HG03280 (cell line): ENCODE results near the gene BPIFB1.

Experiments
- ATAC-seq: cut with Tn5 transposase; IDR thresholded peaks from one replicate; pipeline ENCODE4 v1.9.1; 2021; ENCODE audit warnings: mild to moderate bottlenecking, moderate library complexity; ENCODE audit not compliant: unreplicated experiment

Gene BPIFB1

DNA sequence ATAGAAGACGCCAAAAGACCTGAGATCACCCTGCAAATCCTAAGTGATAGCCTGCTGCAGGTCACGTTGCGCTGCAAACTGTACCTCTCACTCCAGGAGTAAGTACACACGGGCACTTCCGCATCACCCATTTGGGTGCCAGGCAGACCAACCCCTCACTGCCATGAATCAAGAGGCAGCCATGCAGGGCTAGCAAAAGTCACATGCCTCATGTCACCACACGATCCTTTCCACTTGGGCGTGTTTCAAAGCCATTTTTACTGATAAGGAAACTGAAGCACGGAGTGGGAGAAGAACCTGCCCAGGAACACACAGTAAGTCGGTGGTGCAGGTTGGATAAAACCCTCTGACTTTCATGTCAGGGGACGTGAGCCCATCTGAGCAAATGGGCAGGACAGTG, 37.0 kb downstream of the BPIFB1 start:
- ATAC-seq, result no peak

DNA sequence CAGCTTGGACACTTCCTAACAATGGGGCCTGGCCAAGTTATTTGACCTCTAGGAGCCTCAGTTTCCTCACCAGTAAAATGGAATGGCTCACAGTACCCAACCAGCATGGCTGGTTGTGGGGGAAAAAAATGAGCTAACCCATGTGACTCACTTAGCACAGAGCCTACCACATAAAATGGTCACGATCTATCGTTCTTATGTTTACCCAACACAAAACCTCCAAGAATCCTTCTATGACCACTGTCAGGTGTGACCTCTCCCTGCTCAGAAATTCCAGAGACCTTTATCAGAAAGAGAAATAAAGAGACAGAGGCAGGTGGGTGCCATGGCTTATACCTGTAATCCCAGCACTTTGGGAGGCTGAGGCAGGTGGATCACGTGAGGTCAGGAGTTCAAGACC, 39.4 kb downstream of the BPIFB1 start:
- no peak for ATAC-seq

DNA sequence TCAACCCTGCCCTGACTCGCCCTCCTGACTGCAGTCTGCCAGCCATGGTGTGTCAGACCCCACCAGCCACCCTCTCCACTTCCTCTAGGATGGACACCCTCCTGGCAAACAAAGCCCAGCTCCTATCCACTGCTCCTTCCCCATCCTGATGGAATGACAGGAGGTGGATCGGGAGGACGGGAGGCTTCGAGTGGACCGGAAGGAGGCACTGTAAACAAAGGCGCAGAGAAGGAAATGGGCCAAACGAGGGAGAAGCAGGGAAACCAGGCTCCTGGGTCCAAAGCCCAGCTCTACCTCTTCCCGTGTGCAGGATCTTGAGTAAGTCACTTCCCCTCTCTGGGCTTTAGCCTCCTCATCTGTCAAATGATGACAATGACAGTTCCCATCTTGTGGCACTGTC, 40.2 kb downstream of the BPIFB1 start:
- no peak for ATAC-seq

DNA sequence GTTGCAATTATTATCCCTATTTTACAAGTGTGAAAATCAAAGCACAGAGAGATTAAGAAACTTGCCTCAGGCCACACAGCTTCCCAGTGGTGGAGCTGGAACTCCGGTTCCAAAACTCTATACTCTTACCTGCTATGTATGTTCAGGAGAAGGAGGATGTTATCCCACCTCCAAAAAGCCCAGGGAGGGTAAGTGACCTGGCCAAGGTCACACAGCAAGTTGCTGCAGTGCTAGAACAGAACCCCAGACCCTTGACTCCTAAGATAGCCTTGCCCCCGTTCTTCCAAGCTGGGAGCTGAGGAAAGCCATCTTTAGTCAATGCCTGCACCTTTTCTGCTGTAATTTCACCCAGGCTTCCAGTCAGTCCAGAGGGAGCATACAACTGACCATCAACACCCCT, 42.3 kb downstream of the BPIFB1 start:
- no peak for ATAC-seq

DNA sequence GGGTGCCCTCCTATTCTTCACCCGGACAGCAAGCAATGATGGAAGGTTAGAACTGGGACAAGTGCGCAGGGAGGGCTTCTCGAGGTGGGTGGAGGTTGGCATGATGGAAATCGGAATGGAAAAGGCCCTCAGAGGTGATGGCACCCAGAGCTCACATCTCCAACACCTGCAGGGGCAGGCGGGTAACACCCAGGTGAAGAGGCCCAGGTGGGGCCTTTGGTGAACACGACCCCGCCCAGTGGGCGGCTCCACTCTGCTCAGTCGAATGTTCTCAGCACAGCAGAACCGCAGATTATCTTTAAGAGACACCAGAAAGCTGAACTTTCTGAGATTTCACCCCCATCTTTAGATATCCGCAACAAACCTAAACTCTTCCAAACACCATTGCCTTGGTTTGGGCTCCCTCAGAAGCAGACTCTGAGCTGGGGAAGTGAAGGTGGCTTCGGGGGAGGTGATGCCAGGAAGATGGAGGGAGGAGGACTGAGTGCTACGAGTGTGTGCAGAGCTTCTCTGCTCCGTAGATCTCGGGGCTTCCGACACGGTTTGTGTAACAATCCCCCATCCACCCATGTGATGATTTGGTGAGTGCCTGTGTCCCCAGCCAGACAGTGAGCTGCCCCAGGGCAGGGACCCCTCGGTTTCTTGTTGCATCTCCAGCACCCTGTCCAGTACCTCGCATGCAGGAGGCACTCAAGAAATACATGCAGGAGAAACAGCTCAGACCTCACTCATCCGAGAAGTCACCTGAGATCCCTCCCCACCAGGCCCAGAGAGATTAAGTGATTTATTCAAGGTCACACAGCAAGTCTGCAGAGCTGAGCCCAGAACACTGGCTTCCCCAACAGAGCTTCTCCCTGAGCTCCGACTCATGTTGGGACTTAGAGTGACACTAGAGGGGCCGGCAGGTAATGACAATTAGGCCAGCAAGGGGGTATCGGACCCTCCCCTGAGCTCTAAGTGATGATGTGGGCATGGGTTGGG, 45.4 kb downstream of the BPIFB1 start:
- no peak for ATAC-seq

DNA sequence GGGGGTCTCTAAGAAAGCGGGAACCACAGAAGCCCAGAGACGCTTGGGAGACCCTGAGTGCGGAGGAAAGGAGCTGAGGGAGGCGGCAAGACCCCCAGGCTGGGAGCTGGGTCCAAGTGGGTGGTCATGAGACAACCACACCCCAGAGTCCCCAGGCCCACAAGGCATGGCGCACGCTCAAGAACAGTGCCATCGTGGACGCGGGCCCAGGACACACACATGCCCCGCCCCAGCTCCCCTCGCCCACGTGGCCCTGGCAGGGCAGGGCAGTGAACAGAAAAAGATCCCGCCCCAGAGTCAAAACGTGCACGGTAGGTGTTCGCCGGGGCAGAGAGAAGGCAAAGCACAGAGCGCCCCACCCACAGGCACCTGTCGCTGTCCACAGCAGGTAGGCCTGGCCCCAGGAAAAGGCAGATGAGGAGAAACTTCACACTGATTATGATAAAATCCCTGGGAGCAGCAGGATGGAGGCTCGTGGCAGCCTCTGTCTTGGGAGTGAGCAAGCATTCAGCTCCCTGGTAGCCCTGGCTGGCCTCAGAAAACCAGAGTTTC, 50.0 kb downstream of the BPIFB1 start:
- ATAC-seq, result no peak

DNA sequence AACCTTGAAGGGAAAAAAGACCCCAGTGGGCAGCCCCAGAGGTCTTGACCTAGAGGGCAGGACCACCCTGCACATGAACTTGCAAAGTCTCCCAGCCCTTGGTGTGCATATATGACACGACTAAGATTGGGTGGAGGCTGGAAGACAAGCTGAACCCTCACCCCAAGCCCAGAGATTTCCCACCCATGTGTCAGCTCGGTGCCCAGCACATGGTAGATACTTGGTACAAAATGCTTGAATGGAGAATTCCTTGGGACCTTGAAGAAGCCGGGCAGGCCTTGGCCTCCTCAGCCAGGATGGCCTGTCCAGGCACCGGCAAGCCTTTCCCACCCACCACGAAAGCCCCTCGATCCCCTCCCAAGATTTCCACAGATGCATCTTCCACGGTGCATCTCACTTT, 50.6 kb downstream of the BPIFB1 start:
- ATAC-seq, result no peak

DNA sequence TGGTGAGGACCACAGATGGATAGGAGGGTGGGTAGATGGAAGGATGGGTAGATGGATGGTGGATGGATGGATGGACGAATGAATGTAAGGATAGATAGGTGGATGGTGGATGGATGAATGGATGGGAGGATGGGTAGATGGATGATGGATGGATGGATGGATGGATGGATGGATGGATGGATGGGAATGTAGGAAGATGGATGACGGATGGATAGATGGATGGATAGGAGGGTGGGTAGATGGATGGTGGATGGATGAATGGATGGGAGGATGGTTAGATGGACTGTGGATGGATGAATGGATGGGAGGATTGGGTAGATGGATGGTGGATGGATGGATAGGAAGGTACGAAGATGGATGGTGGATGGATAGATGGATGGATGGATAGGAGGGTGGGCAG, 51.1 kb downstream of the BPIFB1 start:
- ATAC-seq, result no peak

DNA sequence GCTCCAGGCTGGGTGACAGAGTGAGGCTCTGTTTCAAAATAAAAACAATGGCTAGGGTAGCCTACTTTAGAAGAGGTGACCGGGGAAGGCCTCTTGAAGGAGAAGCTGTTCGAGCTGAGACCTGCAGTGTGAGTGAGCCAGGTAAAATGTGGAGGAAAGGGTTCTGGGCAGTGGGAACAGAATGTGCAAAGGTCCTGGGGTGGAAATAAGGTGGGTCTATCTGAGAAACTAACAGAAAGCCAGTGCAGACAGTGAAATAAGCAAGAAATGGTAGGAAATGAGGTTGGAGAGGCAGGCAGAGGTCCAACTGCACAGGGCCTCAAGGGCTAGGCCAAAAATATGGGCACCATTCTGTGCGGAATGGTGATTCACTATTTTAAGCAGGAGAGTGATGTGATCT, 53.4 kb downstream of the BPIFB1 start:
- no peak for ATAC-seq

DNA sequence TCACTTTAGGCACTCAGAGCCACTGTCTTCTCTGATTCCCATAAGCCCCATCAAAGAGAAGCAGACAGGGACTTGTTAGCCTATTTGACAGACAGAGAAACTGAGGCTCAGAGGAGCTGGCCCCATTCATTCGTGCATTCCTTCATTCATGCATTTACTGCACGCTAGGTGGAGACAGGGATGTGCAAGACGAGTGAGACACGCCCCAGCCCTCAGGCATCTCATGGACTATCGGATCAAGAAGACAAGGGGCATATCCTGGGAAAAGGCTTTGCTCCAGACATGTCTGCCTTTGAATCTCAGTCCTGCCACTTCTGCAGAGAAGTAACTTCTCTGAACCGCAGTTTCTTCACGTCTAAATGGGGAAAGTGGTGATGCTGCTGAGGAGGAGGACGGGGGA, 54.1 kb downstream of the BPIFB1 start:
- ATAC-seq, result no peak

DNA sequence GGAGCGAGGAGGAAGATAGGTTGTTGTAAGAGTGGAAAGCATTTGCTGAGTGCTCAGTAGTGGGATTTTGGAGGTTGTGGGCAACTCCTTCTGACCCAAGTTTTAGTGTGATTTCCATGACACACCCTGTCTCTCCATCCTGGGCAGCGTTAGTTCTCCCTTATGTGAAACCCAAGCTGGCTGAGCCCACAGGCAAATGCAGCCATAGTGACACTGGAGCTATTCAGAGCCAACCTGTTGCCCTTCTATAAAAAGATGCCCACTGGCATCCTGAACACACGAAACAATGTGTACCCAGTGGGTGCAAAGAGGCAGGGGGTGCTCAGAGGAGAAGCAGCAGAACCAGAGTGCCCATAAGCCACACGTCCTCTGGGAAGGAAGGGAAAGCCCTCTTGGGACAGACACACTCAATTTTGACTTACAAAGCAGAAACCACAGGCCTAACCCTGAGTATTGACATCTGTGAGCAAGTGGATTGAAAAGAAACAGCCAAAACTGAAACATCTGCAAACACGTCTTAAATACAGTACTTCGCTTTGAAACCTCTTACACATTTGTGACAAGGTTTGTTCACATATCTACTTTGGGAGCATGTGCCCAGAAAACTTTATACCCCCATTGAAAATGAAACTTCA, 54.6 kb downstream of the BPIFB1 start:
- ATAC-seq, result no peak

DNA sequence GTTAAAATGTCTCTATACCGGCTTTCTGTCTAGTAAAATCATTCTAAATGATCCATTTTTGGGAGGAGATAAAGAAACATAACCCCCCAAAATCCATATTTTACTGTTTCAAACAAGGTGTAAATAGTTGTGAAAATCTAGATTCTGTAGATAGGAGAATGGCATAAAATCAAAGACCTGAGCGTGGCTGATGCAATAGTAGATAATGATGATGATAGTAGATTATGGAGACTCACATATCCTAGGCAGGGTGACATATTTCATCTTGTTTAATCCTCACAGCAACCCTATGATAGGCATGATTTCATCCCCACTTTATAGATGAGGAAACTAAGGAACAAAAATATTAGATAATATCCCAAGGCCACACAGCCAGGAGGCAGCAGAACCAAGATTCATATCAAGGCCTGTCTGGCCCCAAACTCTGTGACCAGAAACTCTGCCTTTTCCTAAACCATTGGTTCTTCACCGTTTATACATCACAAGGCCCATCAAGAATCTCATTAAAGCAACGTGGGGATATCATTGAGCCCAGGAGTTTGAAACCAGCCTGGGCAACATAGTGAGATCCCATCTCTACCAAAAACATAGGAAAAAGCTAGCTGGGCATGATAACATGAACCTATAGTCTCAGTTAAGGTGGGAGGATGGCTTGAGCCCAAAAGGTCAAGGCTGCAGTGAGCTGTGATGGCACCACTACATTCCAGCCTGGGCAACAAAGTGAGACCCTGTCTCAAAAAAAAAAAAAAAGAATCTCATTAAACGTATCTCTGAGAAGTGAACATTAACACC, 55.6 kb downstream of the BPIFB1 start:
- ATAC-seq, result no peak

DNA sequence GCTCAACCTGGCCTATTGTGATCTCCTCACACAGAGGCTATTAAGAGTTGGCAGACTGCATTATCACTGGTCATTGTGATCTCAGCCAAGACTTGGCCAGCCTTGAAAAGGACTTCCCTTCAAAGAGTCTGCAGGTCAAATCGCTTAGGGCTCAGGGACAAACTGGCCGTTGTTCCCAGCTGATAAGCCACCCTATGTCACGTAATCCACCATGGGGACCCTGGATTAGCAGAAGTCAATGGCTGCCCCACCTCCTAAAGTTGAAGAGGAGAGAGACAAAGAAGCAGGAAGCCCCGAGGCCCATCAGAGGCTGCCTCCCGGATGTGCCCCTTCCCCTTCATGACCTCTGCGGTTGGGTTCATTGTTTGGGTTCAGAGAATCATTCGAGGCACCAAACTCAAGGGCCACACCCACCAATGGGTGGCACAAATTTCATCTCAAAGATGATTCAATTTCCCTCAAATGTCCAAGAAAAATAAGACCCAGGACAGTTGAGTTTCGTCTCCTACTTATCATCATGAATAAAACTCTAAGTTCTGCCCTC, 56.6 kb downstream of the BPIFB1 start:
- ATAC-seq, result no peak

DNA sequence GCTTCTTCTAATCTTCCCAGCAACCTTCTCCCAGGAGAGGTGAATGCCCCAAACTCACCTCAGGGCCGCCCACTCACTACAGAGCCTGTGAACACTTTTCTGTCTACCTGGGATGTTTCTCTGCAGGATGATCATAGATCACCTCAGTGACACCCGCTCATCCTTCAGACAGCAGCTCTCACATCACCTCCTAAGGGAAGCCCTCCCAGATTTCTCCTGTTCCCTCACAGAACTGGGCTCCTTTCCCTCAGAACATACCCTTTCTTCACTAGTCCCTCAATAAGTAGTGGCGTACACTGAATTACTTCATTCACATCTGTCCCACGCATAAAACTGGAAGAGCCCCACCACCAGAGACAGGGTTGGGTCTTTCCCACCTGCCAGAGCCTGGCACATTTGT, 60.5 kb downstream of the BPIFB1 start:
- no peak for ATAC-seq

DNA sequence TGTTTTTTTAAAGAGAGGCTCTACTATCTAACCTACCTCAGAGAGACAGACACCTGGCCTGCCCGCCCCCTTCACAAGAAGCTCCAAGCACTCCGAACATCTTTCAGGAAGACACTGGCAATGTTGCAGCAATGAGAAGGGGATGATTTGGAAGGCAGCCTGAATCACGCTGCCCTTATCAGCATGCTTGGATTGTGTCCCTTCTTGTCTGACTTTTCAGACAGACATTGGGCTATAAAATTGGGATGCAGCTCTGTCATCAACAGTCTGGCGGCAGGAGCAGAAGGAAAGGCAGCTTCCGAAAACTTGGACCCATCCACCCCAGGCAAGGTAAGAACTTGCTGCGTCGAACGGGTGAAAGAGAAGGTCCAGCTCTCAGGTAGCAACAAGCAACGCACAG, 62.3 kb downstream of the BPIFB1 start:
- ATAC-seq, result no peak

DNA sequence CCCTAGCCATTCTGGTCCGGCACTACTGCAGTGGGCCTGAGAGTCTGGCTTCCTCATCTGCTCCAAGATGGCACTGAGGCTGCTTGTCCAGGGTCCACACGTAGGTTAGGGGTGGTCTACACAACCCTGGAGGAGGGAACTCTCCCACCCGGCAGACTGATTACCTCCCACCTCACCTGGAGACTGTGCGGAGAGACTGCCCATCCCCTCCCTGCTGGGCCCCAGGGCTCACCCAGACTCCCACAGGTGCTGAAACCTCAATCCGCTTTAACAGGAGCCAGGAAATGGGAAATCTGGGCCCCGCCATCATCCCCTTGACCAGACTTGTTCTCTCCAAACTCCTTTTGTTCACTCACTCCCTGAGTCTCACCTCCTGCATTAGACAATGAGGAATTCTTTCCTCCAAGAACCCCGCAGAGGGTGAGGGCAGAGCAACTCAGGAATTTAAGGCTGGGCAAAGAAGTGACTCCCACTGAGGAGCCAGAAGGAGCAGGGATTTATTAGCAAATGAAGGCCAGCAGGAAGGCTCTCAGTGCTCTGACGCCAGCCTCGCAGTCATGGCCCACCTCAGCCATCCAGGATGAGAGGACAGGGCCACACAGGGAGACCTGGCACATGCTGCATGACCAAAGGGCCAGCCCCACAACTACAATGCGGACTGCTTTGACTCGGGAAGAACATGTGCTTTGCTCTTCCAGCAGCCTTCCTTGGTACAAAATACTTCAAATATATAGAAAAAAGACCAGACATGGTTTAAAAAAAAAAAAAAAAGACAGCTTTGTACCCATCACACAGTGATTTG, 65.3 kb downstream of the BPIFB1 start:
- ATAC-seq, result no peak

DNA sequence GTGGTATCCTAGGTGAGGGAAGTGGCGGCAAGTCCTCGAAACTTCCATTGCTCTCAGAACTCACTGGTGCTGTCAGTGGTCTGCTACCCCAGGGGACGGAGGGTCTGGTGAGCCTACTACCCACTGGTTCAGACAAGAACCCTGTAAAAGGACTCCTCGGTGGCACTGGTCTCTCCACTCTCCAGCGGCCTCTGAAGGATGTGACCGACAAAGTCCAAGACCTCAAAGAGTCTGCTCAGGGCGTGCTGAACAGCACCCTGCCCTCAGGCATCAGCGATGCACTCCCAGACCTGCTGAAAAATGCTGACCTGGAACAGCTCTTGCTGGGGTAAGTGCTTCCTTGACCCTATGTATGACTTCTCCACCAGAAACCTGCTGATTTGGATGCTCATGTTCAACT, 66.5 kb downstream of the BPIFB1 start:
- no peak for ATAC-seq

DNA sequence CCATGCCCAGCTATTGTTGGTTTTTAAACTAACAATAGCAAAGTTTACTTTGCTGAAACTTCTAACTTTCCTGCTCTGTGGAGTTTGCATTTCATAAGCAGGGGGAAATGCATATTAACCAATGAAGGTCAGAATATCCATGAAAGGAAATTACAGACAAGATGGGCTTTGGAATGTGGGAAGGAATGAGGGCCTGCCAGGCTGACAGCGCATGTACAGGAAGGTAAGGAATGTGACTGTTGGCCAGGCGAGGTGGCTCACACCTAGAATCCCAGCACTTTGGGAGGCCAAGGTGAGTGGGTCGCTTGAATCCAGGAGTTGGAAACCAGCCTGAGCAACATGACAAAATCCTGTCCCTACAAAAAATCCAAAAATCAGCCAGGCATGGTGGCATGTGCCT, 68.7 kb downstream of the BPIFB1 start:
- no peak for ATAC-seq

DNA sequence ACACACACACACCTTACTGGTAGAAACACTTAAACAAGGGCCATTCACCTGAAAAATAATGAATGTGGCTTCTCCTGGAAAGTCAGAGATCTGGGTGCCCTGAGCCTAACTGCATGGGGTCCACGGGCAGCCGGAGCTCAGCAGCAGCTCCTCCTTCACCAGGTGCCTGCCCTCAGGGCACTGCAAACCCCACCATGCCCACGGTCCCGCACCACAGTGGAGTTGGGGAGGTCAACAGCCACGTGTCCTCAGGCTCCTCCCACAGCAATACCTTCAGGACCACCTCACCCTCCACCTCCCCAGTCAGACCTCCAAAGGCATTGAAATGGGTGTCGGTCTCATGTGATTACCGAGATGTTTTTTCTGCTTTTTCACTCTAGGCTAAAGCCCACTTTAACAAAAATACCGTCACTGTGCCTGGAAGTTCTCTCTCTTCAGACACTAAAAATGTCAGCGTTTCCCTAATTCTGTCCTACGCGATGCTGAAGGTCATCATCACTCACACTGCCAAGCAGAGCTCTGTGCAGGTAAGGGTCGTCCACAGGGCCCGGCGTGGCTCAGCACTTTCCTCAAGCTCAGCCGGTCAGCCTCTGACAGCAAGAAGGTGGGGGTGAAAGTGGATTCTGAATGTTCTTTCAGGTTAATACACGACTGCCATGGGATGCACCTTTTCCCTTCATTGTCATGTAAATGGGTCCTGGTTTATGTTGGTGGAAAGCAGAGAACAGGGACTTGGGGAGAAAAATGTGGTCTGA, 69.4 kb downstream of the BPIFB1 start:
- no peak for ATAC-seq

DNA sequence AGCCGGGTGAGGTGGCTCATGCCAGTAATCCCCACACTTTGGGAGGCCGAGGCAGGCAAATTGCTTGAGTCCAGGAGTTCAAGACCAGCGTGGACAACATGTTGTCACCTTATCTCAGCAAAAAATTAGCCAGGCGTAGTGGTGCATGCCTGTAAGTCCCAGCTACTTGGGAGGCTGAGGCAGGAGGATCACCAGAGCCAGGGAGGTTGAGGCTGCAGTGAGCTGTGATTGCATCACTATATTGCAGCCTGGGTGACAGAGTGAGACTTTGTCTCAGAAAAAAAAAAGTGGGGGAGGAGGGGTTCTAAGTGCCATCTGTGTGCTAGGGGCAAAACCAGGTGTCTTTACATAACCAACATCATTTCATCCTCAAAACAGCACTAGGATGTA, 70.0 kb downstream of the BPIFB1 start:
- no peak for ATAC-seq
